ENCODE measurements around the gene CDKN2A.

The CDKN2A gene

GRCh38 chr9:21988056-21988990, 5.9 kb downstream of the CDKN2A start:
- no peak for TF ChIP-seq FOXM1 (IDR thresholded peaks at IDR 0.05; ENCODE audit: borderline replicate concordance)
- TF ChIP-seq, protein P1, sequence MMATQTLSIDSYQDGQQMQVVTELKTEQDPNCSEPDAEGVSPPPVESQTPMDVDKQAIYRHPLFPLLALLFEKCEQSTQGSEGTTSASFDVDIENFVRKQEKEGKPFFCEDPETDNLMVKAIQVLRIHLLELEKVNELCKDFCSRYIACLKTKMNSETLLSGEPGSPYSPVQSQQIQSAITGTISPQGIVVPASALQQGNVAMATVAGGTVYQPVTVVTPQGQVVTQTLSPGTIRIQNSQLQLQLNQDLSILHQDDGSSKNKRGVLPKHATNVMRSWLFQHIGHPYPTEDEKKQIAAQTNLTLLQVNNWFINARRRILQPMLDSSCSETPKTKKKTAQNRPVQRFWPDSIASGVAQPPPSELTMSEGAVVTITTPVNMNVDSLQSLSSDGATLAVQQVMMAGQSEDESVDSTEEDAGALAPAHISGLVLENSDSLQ (IDR thresholded peaks at IDR 0.05): peak; percentile 92
- TF ChIP-seq TARDBP (IDR thresholded peaks at IDR 0.05): no peak
- TF ChIP-seq NFRKB (IDR thresholded peaks at IDR 0.05): peak; percentile 36; the same call in 1 of the 2 replicates
- DNase-seq (ENCODE audit: extremely low spot score): no peak
- CTCF ChIA-PET: no interaction called here
- POLR2A ChIA-PET: no interaction called here

GRCh38 chr9:21985964-21986667, 8.1 kb downstream of the CDKN2A start:
- ChIA-PET CTCF (no interaction called here), POLR2A (no interaction called here)
- TF ChIP-seq BHLHE40 (IDR thresholded peaks at IDR 0.05; ENCODE audit: borderline replicate concordance) (no peak), LEF1 (IDR thresholded peaks at IDR 0.05; ENCODE audit: borderline replicate concordance) (no peak), FOXK2 (IDR thresholded peaks at IDR 0.05) (no peak), TARDBP (IDR thresholded peaks at IDR 0.05) (no peak), ZNF384 (IDR thresholded peaks at IDR 0.05) (no peak), SUZ12 (IDR thresholded peaks at IDR 0.05) (no peak), FOXA1 (IDR thresholded peaks at IDR 0.05) (no peak), L3MBTL2 (conservative IDR thresholded peaks at IDR 0.05) (no peak), FOXM1 (IDR thresholded peaks at IDR 0.05; ENCODE audit: borderline replicate concordance) (no peak)
- TF ChIP-seq, protein P1 (IDR thresholded peaks at IDR 0.05): no peak
- no peak for DNase-seq (ENCODE audit: extremely low spot score)

- DNase-seq (ENCODE audit: extremely low spot score): no peak
- POLR2A ChIA-PET: no interaction called here
- CTCF ChIA-PET: no interaction called here
- TF ChIP-seq FOXK2 (IDR thresholded peaks at IDR 0.05): no peak
- TF ChIP-seq, protein P1 (IDR thresholded peaks at IDR 0.05): no peak
- no peak for TF ChIP-seq NFRKB (IDR thresholded peaks at IDR 0.05)
- TF ChIP-seq L3MBTL2 (conservative IDR thresholded peaks at IDR 0.05): no peak
- no peak for TF ChIP-seq ZNF384 (IDR thresholded peaks at IDR 0.05)
- TF ChIP-seq FOXA1 (IDR thresholded peaks at IDR 0.05): no peak
- no peak for TF ChIP-seq SP1 (IDR thresholded peaks at IDR 0.05)
- TF ChIP-seq FOXM1 (IDR thresholded peaks at IDR 0.05; ENCODE audit: borderline replicate concordance): no peak
- no peak for TF ChIP-seq HDGF (IDR thresholded peaks at IDR 0.05; ENCODE audit: borderline replicate concordance)
- TF ChIP-seq TARDBP (IDR thresholded peaks at IDR 0.05): no peak
- no peak for TF ChIP-seq BHLHE40 (IDR thresholded peaks at IDR 0.05; ENCODE audit: borderline replicate concordance)
- no peak for TF ChIP-seq LEF1 (IDR thresholded peaks at IDR 0.05; ENCODE audit: borderline replicate concordance)
- no peak for TF ChIP-seq ARNT (IDR thresholded peaks at IDR 0.05)
- TF ChIP-seq SUZ12 (IDR thresholded peaks at IDR 0.05): no peak
- no peak for TF ChIP-seq ELF4 (IDR thresholded peaks at IDR 0.05)
- TF ChIP-seq CTBP1 (IDR thresholded peaks at IDR 0.05; ENCODE audit: borderline replicate concordance): no peak
These were observed 10.1 kb downstream of the CDKN2A start for GRCh38 chr9:21984101-21984500.

GRCh38 chr9:21983561-21983935, 10.6 kb downstream of the CDKN2A start:
- DNase-seq (ENCODE audit: extremely low spot score): no peak
- no peak for TF ChIP-seq ARNT (IDR thresholded peaks at IDR 0.05)
- no peak for TF ChIP-seq FOXK2 (IDR thresholded peaks at IDR 0.05)
- no peak for TF ChIP-seq CTBP1 (IDR thresholded peaks at IDR 0.05; ENCODE audit: borderline replicate concordance)
- TF ChIP-seq LEF1 (IDR thresholded peaks at IDR 0.05; ENCODE audit: borderline replicate concordance): no peak
- no peak for TF ChIP-seq L3MBTL2 (conservative IDR thresholded peaks at IDR 0.05)
- TF ChIP-seq HDGF (IDR thresholded peaks at IDR 0.05; ENCODE audit: borderline replicate concordance): no peak
- ChIA-PET CTCF (no interaction called here), POLR2A (interaction anchor here (1.3 kb wide), 1 partner anchor 25 kb away, joined by 4 read pairs; the partner anchor contains the start of gene CDKN2B)

DNA sequence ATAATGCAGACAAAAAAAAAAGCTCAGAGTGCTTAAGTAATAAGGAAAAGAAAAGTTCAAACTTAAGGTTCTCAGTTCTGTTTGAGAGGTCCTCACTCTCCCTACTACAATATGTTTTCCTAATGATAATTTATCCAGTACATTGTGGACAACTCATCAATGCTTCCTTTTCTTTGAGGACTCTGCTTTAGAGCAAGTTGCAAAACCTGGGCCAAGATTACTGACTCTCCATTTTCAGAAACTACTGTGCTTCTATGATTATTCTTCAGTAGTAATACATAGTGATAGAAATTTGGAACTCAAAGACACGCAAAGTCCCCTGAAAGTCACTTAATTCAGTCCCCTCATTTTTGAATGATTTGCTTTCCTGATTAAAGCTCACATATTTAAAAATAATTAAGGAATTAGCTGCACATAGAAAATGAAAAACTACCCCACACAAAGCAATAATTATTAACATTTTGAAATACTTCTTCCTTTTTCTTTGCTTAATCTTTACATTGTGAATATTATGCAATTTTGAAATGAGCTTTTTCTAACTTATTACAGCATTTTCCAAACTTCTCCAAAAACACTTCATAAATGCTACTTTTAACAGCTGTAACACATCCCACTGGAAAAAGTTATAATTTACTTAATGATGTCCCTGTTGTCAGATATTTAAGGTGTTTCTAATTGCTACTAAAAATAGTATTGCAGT, 11.2 kb downstream of the CDKN2A start:
- no peak for TF ChIP-seq L3MBTL2 (conservative IDR thresholded peaks at IDR 0.05)
- TF ChIP-seq BHLHE40 (IDR thresholded peaks at IDR 0.05; ENCODE audit: borderline replicate concordance): no peak
- no peak for TF ChIP-seq NFRKB (IDR thresholded peaks at IDR 0.05)
- no peak for TF ChIP-seq LEF1 (IDR thresholded peaks at IDR 0.05; ENCODE audit: borderline replicate concordance)
- no peak for TF ChIP-seq ARNT (IDR thresholded peaks at IDR 0.05)
- no peak for TF ChIP-seq HDGF (IDR thresholded peaks at IDR 0.05; ENCODE audit: borderline replicate concordance)
- no peak for TF ChIP-seq TARDBP (IDR thresholded peaks at IDR 0.05)
- no peak for TF ChIP-seq FOXA1 (IDR thresholded peaks at IDR 0.05)
- TF ChIP-seq SUZ12 (IDR thresholded peaks at IDR 0.05): no peak
- TF ChIP-seq, protein P1 (IDR thresholded peaks at IDR 0.05): no peak
- TF ChIP-seq ZNF384 (IDR thresholded peaks at IDR 0.05): no peak
- TF ChIP-seq CTBP1 (IDR thresholded peaks at IDR 0.05; ENCODE audit: borderline replicate concordance): no peak
- no peak for TF ChIP-seq SP1 (IDR thresholded peaks at IDR 0.05)
- no peak for TF ChIP-seq ELF4 (IDR thresholded peaks at IDR 0.05)
- TF ChIP-seq FOXM1 (IDR thresholded peaks at IDR 0.05; ENCODE audit: borderline replicate concordance): no peak
- no peak for TF ChIP-seq FOXK2 (IDR thresholded peaks at IDR 0.05)
- DNase-seq (ENCODE audit: extremely low spot score): no peak
- POLR2A ChIA-PET: interaction anchor here (1.3 kb wide), 1 partner anchor 26 kb away, joined by 4 read pairs; the partner anchor contains the start of gene CDKN2B
- CTCF ChIA-PET: no interaction called here
